LNCAP (cell line): ENCODE measurements around the gene TMEM208.

Source experiments
- TF ChIP-seq, protein P1 (sequence below): fragments of 450-650 bp; IDR thresholded peaks from 2 replicates; pipeline ENCODE4 v1.5.1; 2017; ENCODE audit warnings: mild to moderate bottlenecking

TMEM208 gene

DNA sequence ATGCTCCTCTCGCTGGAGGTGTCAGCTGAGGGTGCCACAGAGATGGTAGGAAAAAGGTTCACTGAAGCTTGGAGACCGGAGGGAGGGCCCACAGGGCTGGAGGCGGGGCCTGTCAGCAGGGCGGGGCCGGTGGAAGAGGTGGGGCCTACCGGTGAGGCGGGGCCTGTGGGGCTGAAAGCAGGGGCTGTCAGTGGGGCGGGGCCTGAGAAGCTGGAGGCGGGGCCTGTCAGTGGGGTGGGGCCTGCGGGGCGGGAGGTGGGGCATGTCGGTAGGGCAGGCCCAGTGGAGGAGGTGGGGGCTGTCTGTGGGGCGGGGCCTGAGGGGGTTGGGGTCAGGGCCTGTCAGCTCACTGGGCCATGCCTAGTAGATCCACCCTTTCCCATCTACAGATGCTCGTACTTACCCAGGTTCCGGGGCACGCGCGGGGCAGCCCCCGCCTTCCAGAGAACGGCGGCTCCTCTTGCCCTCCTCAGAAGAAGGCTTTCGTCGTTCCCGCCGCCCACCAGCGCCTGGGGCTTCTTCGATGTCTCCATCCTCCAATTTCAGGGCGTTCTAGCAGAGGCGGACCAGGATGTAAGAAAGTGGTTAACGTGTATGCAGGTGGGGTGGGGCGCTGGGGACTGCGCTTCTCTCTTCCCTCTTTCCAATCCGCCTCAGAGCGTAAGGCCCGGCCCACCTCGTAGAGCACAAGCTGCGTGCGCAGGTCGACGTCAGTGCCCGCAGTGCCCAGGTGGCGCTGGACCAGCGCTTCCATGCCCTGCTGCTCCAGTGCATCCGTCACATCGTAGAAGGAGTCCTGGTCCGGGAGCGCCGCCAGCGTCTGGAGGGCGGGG, 9.8 kb downstream of the TMEM208 start:
- TF ChIP-seq, protein P1, sequence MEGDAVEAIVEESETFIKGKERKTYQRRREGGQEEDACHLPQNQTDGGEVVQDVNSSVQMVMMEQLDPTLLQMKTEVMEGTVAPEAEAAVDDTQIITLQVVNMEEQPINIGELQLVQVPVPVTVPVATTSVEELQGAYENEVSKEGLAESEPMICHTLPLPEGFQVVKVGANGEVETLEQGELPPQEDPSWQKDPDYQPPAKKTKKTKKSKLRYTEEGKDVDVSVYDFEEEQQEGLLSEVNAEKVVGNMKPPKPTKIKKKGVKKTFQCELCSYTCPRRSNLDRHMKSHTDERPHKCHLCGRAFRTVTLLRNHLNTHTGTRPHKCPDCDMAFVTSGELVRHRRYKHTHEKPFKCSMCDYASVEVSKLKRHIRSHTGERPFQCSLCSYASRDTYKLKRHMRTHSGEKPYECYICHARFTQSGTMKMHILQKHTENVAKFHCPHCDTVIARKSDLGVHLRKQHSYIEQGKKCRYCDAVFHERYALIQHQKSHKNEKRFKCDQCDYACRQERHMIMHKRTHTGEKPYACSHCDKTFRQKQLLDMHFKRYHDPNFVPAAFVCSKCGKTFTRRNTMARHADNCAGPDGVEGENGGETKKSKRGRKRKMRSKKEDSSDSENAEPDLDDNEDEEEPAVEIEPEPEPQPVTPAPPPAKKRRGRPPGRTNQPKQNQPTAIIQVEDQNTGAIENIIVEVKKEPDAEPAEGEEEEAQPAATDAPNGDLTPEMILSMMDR = no peak

DNA sequence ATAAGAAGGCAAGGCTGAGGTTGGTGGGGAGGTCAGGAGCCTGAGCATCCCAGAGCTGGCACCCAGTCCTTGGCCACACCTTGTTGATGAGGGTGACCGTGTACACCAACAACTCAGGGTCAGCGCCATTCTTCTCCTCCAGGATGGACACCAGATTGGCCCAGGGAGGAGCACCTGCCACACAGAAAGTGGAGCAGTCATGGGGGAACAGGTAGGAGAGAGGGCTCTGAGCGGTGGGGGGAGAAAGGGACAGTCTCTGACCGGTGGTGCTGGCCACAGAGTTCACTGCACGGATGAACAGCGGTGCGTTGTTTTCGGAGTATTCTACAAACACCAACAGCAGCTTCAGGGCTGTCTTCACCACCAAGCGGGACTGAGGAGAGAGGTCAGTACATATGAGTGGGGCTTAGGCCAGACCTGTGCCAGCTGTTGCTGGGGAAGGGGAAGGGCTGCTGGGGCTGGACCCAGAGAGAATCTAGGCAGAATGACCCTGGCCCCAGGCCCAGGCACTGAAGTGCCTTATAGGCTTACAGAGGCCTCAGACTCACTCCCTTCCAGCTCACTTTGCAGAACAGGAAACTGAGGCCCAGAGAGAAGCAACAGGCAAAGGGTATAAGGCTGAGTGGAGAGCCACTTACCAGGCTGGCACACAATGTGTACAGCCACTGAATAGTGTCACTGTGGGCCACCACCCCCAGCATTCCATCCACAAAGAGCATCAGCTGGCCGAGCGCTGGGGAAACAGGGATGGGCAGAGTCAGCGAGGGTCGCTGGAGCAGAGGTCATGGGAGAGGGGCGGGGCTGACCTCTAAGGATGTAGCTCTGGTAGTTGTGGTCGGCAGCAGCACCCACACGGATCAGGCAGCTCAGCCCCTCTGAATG, 10.7 kb downstream of the TMEM208 start:
- TF ChIP-seq, protein P1 = no peak

DNA sequence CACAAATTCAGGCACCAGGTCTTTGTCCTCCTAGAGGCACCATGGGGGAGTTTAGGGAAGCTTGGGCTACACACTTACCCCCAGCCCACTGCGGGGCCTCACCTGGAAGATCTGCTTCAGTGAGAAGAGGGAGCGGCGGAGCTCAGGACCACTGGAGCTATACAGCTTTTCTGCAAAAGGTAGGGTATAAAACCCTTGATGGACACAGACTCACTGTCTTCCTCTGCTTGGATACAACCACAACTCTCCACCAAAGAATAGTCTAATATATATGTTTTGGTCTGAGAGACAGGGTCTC, 11.3 kb downstream of the TMEM208 start:
- TF ChIP-seq, protein P1 = no peak

DNA sequence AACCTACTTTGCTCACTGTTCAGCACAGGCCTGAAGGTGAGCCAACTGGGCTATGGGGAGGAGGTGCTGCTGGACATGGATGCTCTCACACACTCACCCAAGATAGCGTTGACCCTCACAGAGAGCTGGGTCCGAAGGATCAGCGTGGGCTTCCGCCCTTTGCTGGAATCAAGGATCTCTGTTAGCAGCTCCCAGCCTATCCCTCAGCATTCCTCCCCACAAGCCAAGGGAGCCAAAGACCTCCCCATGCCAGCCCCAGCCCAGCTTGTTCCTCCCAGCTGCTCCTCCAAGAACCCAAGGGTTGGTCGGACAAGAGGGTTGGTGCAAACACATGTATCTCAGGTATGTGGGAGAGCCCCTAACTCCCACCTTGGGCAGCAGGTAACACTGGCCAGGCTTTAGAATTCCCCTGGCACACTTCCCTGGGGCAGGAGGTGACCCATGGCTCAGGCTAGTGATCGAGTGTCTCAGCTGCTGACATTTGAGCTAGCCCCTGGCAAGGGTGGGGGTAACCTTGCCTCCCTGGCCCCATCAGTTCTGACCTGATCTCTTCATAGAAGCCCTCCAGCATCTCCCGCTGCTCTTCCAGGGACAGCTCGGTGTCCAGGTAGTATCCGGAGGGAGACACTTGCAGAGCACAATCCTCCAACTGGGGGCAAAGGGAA, 12.0 kb downstream of the TMEM208 start:
- TF ChIP-seq, protein P1 = no peak

DNA sequence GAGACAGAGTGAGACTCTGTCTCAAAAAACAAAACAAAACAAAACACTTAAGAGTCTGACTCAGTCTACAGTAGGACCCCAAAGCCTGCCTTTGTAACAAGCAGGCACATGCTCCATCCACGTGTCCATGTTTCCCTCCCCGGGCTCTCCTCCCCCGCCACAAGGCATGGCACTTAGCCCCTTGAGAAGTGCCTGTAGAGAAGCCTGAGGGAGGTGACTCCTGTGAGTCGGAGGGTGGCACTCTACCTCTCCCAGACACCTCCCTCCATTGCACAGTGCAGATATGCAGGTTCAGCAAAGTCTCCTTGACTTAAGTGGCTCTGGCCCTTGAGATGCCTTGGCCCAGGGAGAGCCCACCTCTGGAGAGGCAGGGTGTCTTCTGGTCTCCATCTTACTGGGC, 13.6 kb downstream of the TMEM208 start:
- TF ChIP-seq, protein P1 = no peak

DNA sequence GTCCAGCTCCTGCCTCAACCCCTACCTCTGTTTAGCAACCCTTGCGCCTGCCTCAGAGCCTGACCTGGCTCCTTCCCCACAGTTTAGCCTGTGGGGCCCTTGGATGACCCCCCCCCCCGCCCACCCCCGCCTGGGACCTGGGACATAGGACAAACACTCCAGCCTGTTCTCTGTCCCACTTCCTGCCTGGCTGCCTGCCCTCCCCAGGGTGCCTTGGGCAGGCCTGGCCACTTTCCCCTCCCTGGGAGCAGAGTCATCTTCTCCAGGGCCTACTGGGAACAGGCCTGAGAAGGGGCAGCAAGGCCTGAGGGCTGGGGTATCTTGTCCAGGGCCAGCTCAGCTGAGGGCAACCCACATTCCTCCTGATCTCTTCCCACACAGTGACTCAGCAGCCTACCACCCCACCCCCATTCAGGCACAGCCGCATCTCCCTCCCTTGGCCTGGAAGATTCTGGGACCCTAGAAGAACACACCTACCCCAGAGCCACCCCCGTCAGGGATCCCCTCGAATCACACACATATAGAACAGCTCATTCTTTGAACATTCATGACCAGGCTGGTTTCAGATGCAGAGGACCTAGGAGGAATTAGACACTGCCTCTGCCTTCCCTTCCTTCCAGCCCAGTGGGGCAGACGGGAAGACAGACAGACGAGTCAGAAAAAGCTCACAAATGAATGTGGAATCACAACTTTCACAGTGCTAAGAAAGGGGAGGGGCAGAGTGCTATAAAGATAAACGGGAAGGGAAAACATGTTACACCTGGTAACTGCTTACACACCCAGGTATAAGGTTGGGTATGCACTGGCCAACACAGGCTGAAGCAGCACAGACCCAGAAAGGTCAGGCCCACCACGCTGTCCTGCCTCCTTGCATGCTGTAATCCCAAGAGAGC, 14.3 kb downstream of the TMEM208 start:
- TF ChIP-seq, protein P1 = no peak
